Left lung (tissue), 10 donors: ENCODE results near the gene UBFD1. TPM values are rescaled to one million over a fixed set of nuclear protein-coding genes. Genes with fewer than 3 reads are reported as not detected.

Source experiments
- ATAC-seq: fragments of 200-7000 bp; cut with Tn5 transposase; one replicate; pipeline ENCODE4 v1.9.1; 2020; ENCODE audit warnings: moderate library complexity
- DNase-seq, 4 donors: peaks; one replicate each; pipeline ENCODE4 v3.0.0-alpha.2; 2013 to 2020
- H3K27ac ChIP-seq, 2 donors: fragments of 200-600 bp; sonication (generic) in 1 of 2; one replicate each; pipeline versions ENCODE4 v1.5.0 to v1.8.0; 2020 to 2021
- H3K27me3 ChIP-seq, 2 donors: fragments of 200-600 bp; sonication (generic) in 1 of 2; one replicate each; pipeline versions ENCODE4 v1.5.0 to v1.8.0; 2020 to 2021
- H3K36me3 ChIP-seq, 2 donors: fragments of 200-600 bp; sonication (generic) in 1 of 2; one replicate each; pipeline versions ENCODE4 v1.5.0 to v1.8.0; 2020 to 2021
- H3K4me1 ChIP-seq, 2 donors: fragments of 200-600 bp; one replicate each; pipeline ENCODE4 v1.8.0; 2021
- H3K4me3 ChIP-seq, 2 donors: fragments of 200-600 bp; sonication (generic) in 1 of 2; one replicate each; pipeline versions ENCODE4 v1.5.0 to v1.8.0; 2020 to 2021; ENCODE audit warnings: mild to moderate bottlenecking in 1 of 2
- H3K9me3 ChIP-seq, 2 donors: fragments of 200-600 bp; sonication (generic) in 1 of 2; one replicate each; pipeline versions ENCODE4 v1.5.0 to v1.8.0; 2020 to 2021
- CTCF ChIP-seq, 2 donors: fragments of 200-600 bp; sonication (generic) in 1 of 2; IDR thresholded peaks; one replicate each; pipeline versions ENCODE4 v1.5.0 to v1.8.0; 2021; ENCODE audit warnings: antibody characterized with exemption in 2 of 2
- intact Hi-C, 2 donors: fragments of 100-400 bp; cut with DNase I; formaldehyde crosslinking; loops; one replicate each; pipeline versions ENCODE4 v1.11.2 to v1.14.2; 2022
- polyA plus RNA-seq, 6 donors: library from polyadenylated mRNA; unstranded; fragments of 120-200 nt; gene quantifications; one replicate each; pipeline ENCODE4 v1.2.1, GENCODE V29; 2013; ENCODE audit not compliant: insufficient read length in 6 of 6
- total RNA-seq, 2 donors: library from RNA; stranded (reverse); fragmentation: NEBNext Ultra II Directional; extraction: Animal tissue kit (Norgen Biotek cat#: 25700); gene quantifications; one replicate each; pipeline ENCODE4 v1.2.1, GENCODE V29; 2021
- donor health status: DM: no; HTN: yes; CAD: no.
- donor health status: DM: no; HTN: no; CAD: no.

The UBFD1 gene
- total and polyA plus RNA-seq, 8 donors = 51.9 to 74.1 (median 68.6) TPM

GRCh38 chr16:23554536-23554935 is 3.0 kb upstream of the UBFD1 start:
- DNase-seq = no peak
- Histone ChIP-seq H3K4me3 (no peak overlapping the region), H3K9me3 (no peaks in the 10 kb centered on the region), H3K27me3 (no peaks in the 10 kb centered on the region), H3K36me3 (peaks cover 0 to 38% of the 10 kb centered on the region in 2 donors), H3K27ac (no peak overlapping the region), H3K4me1 (peaks cover 14 to 30% of the 10 kb centered on the region in 2 donors)
- intact Hi-C loops = no loop called here
- no peak for ATAC-seq
- TF ChIP-seq CTCF (IDR thresholded peaks at IDR 0.05) = no peak

GRCh38 chr16:23557779-23558702 is 514 bp downstream of the UBFD1 start:
- H3K9me3 ChIP-seq = no peaks in the 10 kb centered on the region
- DNase-seq (peak in 3 of 4 donors; percentile 11 to 87 (median 24)), ATAC-seq (peak; percentile 2)
- peaks cover 14 to 39% of the 10 kb centered on the region in 2 donors for H3K4me1 ChIP-seq
- H3K27ac ChIP-seq = peak overlapping the region; percentile 71 to 89
- H3K36me3 ChIP-seq = peaks cover 0 to 34% of the 10 kb centered on the region in 2 donors
- H3K4me3 ChIP-seq = peak overlapping the region; percentile 89 to 96
- no peak for TF ChIP-seq CTCF (IDR thresholded peaks at IDR 0.05)
- no peaks in the 10 kb centered on the region for H3K27me3 ChIP-seq
- intact Hi-C loops = no loop called here

- intact Hi-C loops = no loop called here
- no peaks in the 10 kb centered on the region for H3K9me3 ChIP-seq
- ATAC-seq = no peak
- TF ChIP-seq CTCF (IDR thresholded peaks at IDR 0.05) = no peak
- peaks cover 12 to 28% of the 10 kb centered on the region in 2 donors for H3K4me1 ChIP-seq
- H3K36me3 ChIP-seq = peaks cover 0 to 69% of the 10 kb centered on the region in 2 donors
- DNase-seq = no peak
- no peak overlapping the region for H3K4me3 ChIP-seq
- no peak overlapping the region for H3K27ac ChIP-seq
- H3K27me3 ChIP-seq = no peaks in the 10 kb centered on the region
These were observed 4.1 kb downstream of the UBFD1 start for GRCh38 chr16:23561586-23561985.

GRCh38 chr16:23562505-23562904 is 5.0 kb downstream of the UBFD1 start:
- Histone ChIP-seq H3K36me3 (peaks cover 0 to 79% of the 10 kb centered on the region in 2 donors), H3K9me3 (no peaks in the 10 kb centered on the region), H3K27me3 (no peaks in the 10 kb centered on the region), H3K4me3 (no peak overlapping the region), H3K4me1 (peaks cover 10 to 24% of the 10 kb centered on the region in 2 donors), H3K27ac (no peak overlapping the region)
- ATAC-seq (no peak), DNase-seq (no peak)
- TF ChIP-seq CTCF (IDR thresholded peaks at IDR 0.05) = no peak
- intact Hi-C loops = no loop called here

GRCh38 chr16:23563186-23563585 is 5.7 kb downstream of the UBFD1 start:
- DNase-seq (no peak), ATAC-seq (no peak)
- Histone ChIP-seq H3K4me1 (peaks cover 10 to 22% of the 10 kb centered on the region in 2 donors), H3K27ac (no peak overlapping the region), H3K27me3 (no peaks in the 10 kb centered on the region), H3K9me3 (no peaks in the 10 kb centered on the region), H3K4me3 (no peak overlapping the region), H3K36me3 (peaks cover 0 to 85% of the 10 kb centered on the region in 2 donors)
- TF ChIP-seq CTCF (IDR thresholded peaks at IDR 0.05) = no peak
- intact Hi-C loops = no loop called here
